Mesothelial cell of epicardium (in vitro differentiated cells): Measurements from ENCODE around the gene VOPP1. TPM values are rescaled to one million over a fixed set of nuclear protein-coding genes. Genes with fewer than 3 reads are reported as not detected.

Source experiments
- DNase-seq, 2 experiments: peaks; one replicate each; pipeline ENCODE4 v3.0.0; 2021; ENCODE audit warnings: low spot score in 2 of 2; ENCODE audit not compliant: unreplicated experiment in 2 of 2
- H3K27ac Mint-ChIP-seq: 2 replicates; pipeline ENCODE4 v1.8.0; 2021; ENCODE audit warnings: mixed read lengths
- H3K27me3 Mint-ChIP-seq: 2 replicates; pipeline ENCODE4 v1.8.0; 2021; ENCODE audit warnings: low read depth, mixed read lengths
- H3K36me3 Mint-ChIP-seq: 2 replicates; pipeline ENCODE4 v1.8.0; 2021; ENCODE audit warnings: mixed read lengths
- H3K4me1 Mint-ChIP-seq: 2 replicates; pipeline ENCODE4 v1.8.0; 2021; ENCODE audit warnings: mixed read lengths
- H3K4me3 Mint-ChIP-seq: 2 replicates; pipeline ENCODE4 v1.8.0; 2021; ENCODE audit warnings: mild to moderate bottlenecking, moderate library complexity, mixed read lengths
- H3K9me3 Mint-ChIP-seq: 2 replicates; pipeline ENCODE4 v1.8.0; 2021; ENCODE audit warnings: mixed read lengths
- CTCF ChIP-seq: fragments of 200-600 bp; sonication (generic); IDR thresholded peaks from one replicate; pipeline ENCODE4 v1.5.0; 2021; ENCODE audit warnings: antibody characterized with exemption; ENCODE audit not compliant: unreplicated experiment
- total RNA-seq: library from RNA; stranded (reverse); gene quantifications from 3 replicates; pipeline ENCODE4 v1.2.1, GENCODE V29; 2021

VOPP1 gene
- total RNA-seq, 1 donor from 2014 or later = 42.8 TPM

- Mint-ChIP-seq H3K27ac (no peak overlapping the region), H3K4me1 (peaks cover 2% of the 10 kb centered on the region), H3K4me3 (no peak overlapping the region), H3K9me3 (no peaks in the 10 kb centered on the region), H3K36me3 (no peaks in the 10 kb centered on the region), H3K27me3 (peaks cover 39% of the 10 kb centered on the region)
- TF ChIP-seq CTCF = no peak
- DNase-seq = no peak
Measured at GRCh38 chr7:55591282-55591931, 19.1 kb upstream of the VOPP1 start.

- H3K9me3 Mint-ChIP-seq = no peaks in the 10 kb centered on the region
- DNase-seq = no peak
- H3K27ac Mint-ChIP-seq = no peak overlapping the region
- no peak for TF ChIP-seq CTCF
- peaks cover 2% of the 10 kb centered on the region for H3K4me1 Mint-ChIP-seq
- H3K36me3 Mint-ChIP-seq = no peaks in the 10 kb centered on the region
- H3K27me3 Mint-ChIP-seq = peaks cover 41% of the 10 kb centered on the region
- no peak overlapping the region for H3K4me3 Mint-ChIP-seq
Measured at GRCh38 chr7:55590517-55591281, 18.4 kb upstream of the VOPP1 start.

- DNase-seq = no peak
- H3K27ac Mint-ChIP-seq = no peak overlapping the region
- H3K36me3 Mint-ChIP-seq = no peaks in the 10 kb centered on the region
- TF ChIP-seq CTCF = no peak
- H3K4me1 Mint-ChIP-seq = peaks cover 2% of the 10 kb centered on the region
- H3K9me3 Mint-ChIP-seq = no peaks in the 10 kb centered on the region
- peaks cover 41% of the 10 kb centered on the region for H3K27me3 Mint-ChIP-seq
- H3K4me3 Mint-ChIP-seq = no peak overlapping the region
Measured at GRCh38 chr7:55589905-55590304, 17.6 kb upstream of the VOPP1 start.

- no peak for TF ChIP-seq CTCF
- Mint-ChIP-seq H3K36me3 (no peaks in the 10 kb centered on the region), H3K27me3 (peaks cover 41% of the 10 kb centered on the region), H3K4me1 (peaks cover 2% of the 10 kb centered on the region), H3K9me3 (no peaks in the 10 kb centered on the region), H3K27ac (no peak overlapping the region), H3K4me3 (no peak overlapping the region)
- no peak for DNase-seq
Measured at GRCh38 chr7:55588976-55589604, 16.8 kb upstream of the VOPP1 start.

- no peak for TF ChIP-seq CTCF
- H3K27ac Mint-ChIP-seq = no peak overlapping the region
- no peak overlapping the region for H3K4me3 Mint-ChIP-seq
- peaks cover 41% of the 10 kb centered on the region for H3K27me3 Mint-ChIP-seq
- no peaks in the 10 kb centered on the region for H3K9me3 Mint-ChIP-seq
- H3K36me3 Mint-ChIP-seq = no peaks in the 10 kb centered on the region
- peaks cover 2% of the 10 kb centered on the region for H3K4me1 Mint-ChIP-seq
- DNase-seq = no peak
Measured at GRCh38 chr7:55588379-55588699, 16.0 kb upstream of the VOPP1 start.
